H1 (cell line): ENCODE measurements around the gene SYNE4. TPM values are rescaled to one million over a fixed set of nuclear protein-coding genes. Genes with fewer than 3 reads are reported as not detected.

Experiments
- CTCF ChIA-PET: fragments of 300-600 bp; sonication (Branson Sonifier 250); formaldehyde crosslinking; loops from one replicate; lab custom pipeline; 2021; ENCODE audit not compliant: partially characterized antibody; lab: Charles Lee
- POLR2A ChIA-PET: fragments of 300-600 bp; sonication (Branson Sonifier 250); formaldehyde crosslinking; loops from one replicate; lab custom pipeline; 2021; ENCODE audit warnings: inconsistent platforms; ENCODE audit not compliant: partially characterized antibody; lab: Charles Lee
- DNase-seq, 2 experiments: peaks; one replicate each; pipeline versions ENCODE4 v3.0.0 to v3.0.0-alpha.2; 2010 to 2022; ENCODE audit warnings: low spot score in 2 of 2, low read depth in 1 of 2, mixed read lengths in 1 of 2
- FAIRE-seq: peaks from 2 replicates; lab custom pipeline; 2011; peaks lifted over from hg19 to GRCh38; lab: Jason Lieb, UNC
- H2AFZ ChIP-seq: 2 replicates; pipeline ENCODE4 v1.8.1; 2012; ENCODE audit warnings: low read length, inconsistent platforms
- H2AK5ac ChIP-seq: 2 replicates; pipeline ENCODE4 v1.6.1; 2013; ENCODE audit warnings: low read depth, low read length
- H2BK120ac ChIP-seq: replicated peaks from 2 replicates; pipeline ENCODE3; 2013; ENCODE audit warnings: low read depth, low read length, inconsistent platforms
- H2BK12ac ChIP-seq: 2 replicates; pipeline ENCODE4 v1.6.1; 2013; ENCODE audit warnings: low read depth, low read length
- H2BK15ac ChIP-seq: 2 replicates; pipeline ENCODE4 v1.6.1; 2013; ENCODE audit warnings: low read length
- H2BK20ac ChIP-seq: 2 replicates; pipeline ENCODE4 v1.6.1; 2013; ENCODE audit warnings: low read length
- H2BK5ac ChIP-seq: 2 replicates; pipeline ENCODE4 v1.6.1; 2013; ENCODE audit warnings: low read depth, low read length
- H3K14ac ChIP-seq: 2 replicates; pipeline ENCODE4 v1.6.1; 2013; ENCODE audit warnings: inconsistent platforms; ENCODE audit not compliant: insufficient read length
- H3K18ac ChIP-seq: 2 replicates; pipeline ENCODE4 v1.6.1; 2013; ENCODE audit warnings: low read length; ENCODE audit errors: extremely low read depth
- H3K23ac ChIP-seq: 2 replicates; pipeline ENCODE4 v1.6.1; 2013; ENCODE audit warnings: inconsistent platforms; ENCODE audit not compliant: insufficient read length
- H3K23me2 ChIP-seq: 2 replicates; pipeline ENCODE4 v1.6.1; 2013; ENCODE audit warnings: low read depth, low read length
- H3K27ac ChIP-seq: 2 replicates; pipeline ENCODE4 v1.6.1; 2011; ENCODE audit warnings: low read depth, low read length, inconsistent platforms
- H3K27me3 ChIP-seq, 4 experiments: replicated peaks in 1 of 4; 1 replicate in 1 of 4; 2 replicates in 3 of 4; pipeline versions ENCODE4 v1.6.1 to v1.8.1; 2011 to 2013; ENCODE audit warnings: low read length in 3 of 4, mild to moderate bottlenecking in 3 of 4, inconsistent platforms in 2 of 4, mixed read lengths in 2 of 4, moderate library complexity in 1 of 4; ENCODE audit not compliant: control insufficient read depth in 3 of 4, insufficient read depth in 3 of 4; ENCODE audit errors: extremely low read depth in 1 of 4
- H3K36me3 ChIP-seq, 4 experiments: 2 replicates each; pipeline versions ENCODE4 v1.6.1 to v1.8.1; 2011 to 2013; ENCODE audit warnings: mild to moderate bottlenecking in 4 of 4, low read length in 3 of 4, moderate library complexity in 2 of 4, control low read depth in 1 of 4, inconsistent platforms in 1 of 4; ENCODE audit not compliant: insufficient read depth in 4 of 4, control insufficient read depth in 2 of 4
- H3K4ac ChIP-seq: replicated peaks from 2 replicates; pipeline ENCODE3; 2013; ENCODE audit warnings: low read length, low read depth, mixed read lengths, inconsistent platforms; ENCODE audit not compliant: insufficient read length
- H3K4me1 ChIP-seq, 4 experiments: replicated peaks in 1 of 4; 1 replicate in 1 of 4; 2 replicates in 3 of 4; pipeline versions ENCODE4 v1.6.1 to v1.8.1; 2011 to 2013; ENCODE audit warnings: low read length in 3 of 4, inconsistent platforms in 2 of 4, mixed read lengths in 1 of 4; ENCODE audit not compliant: insufficient read depth in 4 of 4, control insufficient read depth in 3 of 4
- H3K4me2 ChIP-seq, 2 experiments: 2 replicates each; pipeline versions ENCODE4 v1.6.1 to v1.8.1; 2011 to 2013; ENCODE audit warnings: low read depth in 2 of 2, low read length in 2 of 2, control low read depth in 1 of 2, inconsistent platforms in 1 of 2, mild to moderate bottlenecking in 1 of 2; ENCODE audit not compliant: insufficient read depth in 1 of 2
- H3K4me3 ChIP-seq, 4 experiments: fragments of 200-600, 300-600 bp in 1 of 4; sonication (generic), shearing (Covaris generic), sonication (Bioruptor Twin) in 1 of 4; 2 replicates each; pipeline versions ENCODE4 v1.5.1 to v1.8.1; 2011 to 2016; ENCODE audit warnings: low read length in 4 of 4, low read depth in 3 of 4, control low read depth in 2 of 4, inconsistent platforms in 2 of 4, mild to moderate bottlenecking in 2 of 4, mixed read lengths in 1 of 4, moderate library complexity in 1 of 4; ENCODE audit not compliant: insufficient read depth in 2 of 4; ENCODE audit errors: extremely low read depth in 1 of 4
- H3K56ac ChIP-seq: replicated peaks from 2 replicates; pipeline ENCODE3; 2013; ENCODE audit warnings: low read depth, mild to moderate bottlenecking, mixed read lengths, low read length, inconsistent platforms; ENCODE audit not compliant: insufficient read length
- H3K79me1 ChIP-seq: 2 replicates; pipeline ENCODE4 v1.6.1; 2013; ENCODE audit warnings: low read depth, low read length, control low read depth
- H3K79me2 ChIP-seq, 2 experiments: 2 replicates each; pipeline versions ENCODE4 v1.6.1 to v1.8.1; 2012 to 2013; ENCODE audit warnings: low read length in 2 of 2, mild to moderate bottlenecking in 2 of 2, inconsistent platforms in 1 of 2; ENCODE audit not compliant: insufficient read depth in 2 of 2, control insufficient read depth in 1 of 2
- H3K9ac ChIP-seq, 4 experiments: replicated peaks in 1 of 4; 1 replicate in 1 of 4; 2 replicates in 3 of 4; pipeline versions ENCODE4 v1.6.1 to v1.8.1; 2011 to 2013; ENCODE audit warnings: low read depth in 3 of 4, low read length in 3 of 4, control low read depth in 2 of 4, mild to moderate bottlenecking in 2 of 4, moderate library complexity in 2 of 4, inconsistent platforms in 1 of 4; ENCODE audit errors: extremely low read depth in 1 of 4
- H3K9me3 ChIP-seq, 2 experiments: 2 replicates each; pipeline versions ENCODE4 v1.6.1 to v1.8.1; 2012 to 2013; ENCODE audit warnings: mild to moderate bottlenecking in 2 of 2, moderate library complexity in 2 of 2, control low read depth in 1 of 2, inconsistent platforms in 1 of 2, low read depth in 1 of 2, low read length in 1 of 2, mixed read lengths in 1 of 2; ENCODE audit not compliant: insufficient read depth in 2 of 2
- H4K20me1 ChIP-seq, 2 experiments: replicated peaks in 1 of 2; 2 replicates each; pipeline versions ENCODE3 to v1.8.1; 2011 to 2013; ENCODE audit warnings: inconsistent platforms in 2 of 2, low read length in 2 of 2, mild to moderate bottlenecking in 1 of 2; ENCODE audit not compliant: insufficient read depth in 2 of 2, control insufficient read depth in 1 of 2
- H4K5ac ChIP-seq: 2 replicates; pipeline ENCODE4 v1.6.1; 2013; ENCODE audit warnings: low read length, low read depth, mixed read lengths, inconsistent platforms; ENCODE audit not compliant: insufficient read length
- H4K8ac ChIP-seq: 2 replicates; pipeline ENCODE4 v1.8.0; 2013; ENCODE audit warnings: mild to moderate bottlenecking, moderate library complexity, low read length, inconsistent platforms; ENCODE audit not compliant: insufficient read depth; ENCODE audit errors: extremely low read depth
- H4K91ac ChIP-seq: replicated peaks from 2 replicates; pipeline ENCODE3; 2013; ENCODE audit warnings: low read length, mixed read lengths, inconsistent platforms; ENCODE audit not compliant: insufficient read length
- ASH2L ChIP-seq: fragments of 200-600, 300-600 bp; sonication (generic); IDR thresholded peaks from one replicate; pipeline ENCODE4 v1.7.1; 2017; ENCODE audit warnings: low read length
- CEBPB ChIP-seq: IDR thresholded peaks from 2 replicates; pipeline ENCODE4 v1.6.1; 2012; ENCODE audit warnings: low read depth, low read length
- FOSL1 ChIP-seq: IDR thresholded peaks from 2 replicates; pipeline ENCODE4 v1.6.1; 2011; ENCODE audit warnings: mild to moderate bottlenecking, low read depth, low read length, moderate library complexity; ENCODE audit not compliant: insufficient read depth
- POLR2A ChIP-seq, 2 experiments: IDR thresholded peaks; 1 replicate in 1 of 2; 2 replicates in 1 of 2; pipeline ENCODE4 v1.6.1; 2011; ENCODE audit warnings: low read depth in 2 of 2, low read length in 2 of 2, mild to moderate bottlenecking in 2 of 2; ENCODE audit errors: control extremely low read depth in 1 of 2
- SIN3A ChIP-seq, 2 experiments: IDR thresholded peaks in 1 of 2; conservative IDR thresholded peaks in 1 of 2; 2 replicates each; pipeline ENCODE4 v1.6.1; 2011 to 2012; ENCODE audit warnings: low read length in 2 of 2, improper control_type of control experiment in 1 of 2, low read depth in 1 of 2, mild to moderate bottlenecking in 1 of 2
- WGBS, 2 experiments: shearing (Covaris generic) in 1 of 2; methylation state at CpG; one replicate each; pipeline versions ENCODE4 v1.1.6 to v1.1.7; 2013 to 2015; ENCODE audit warnings: low lambda C conversion rate in 2 of 2, mixed read lengths in 2 of 2, inconsistent platforms in 1 of 2, low coverage in 1 of 2, missing lambda C conversion rate in 1 of 2; ENCODE audit not compliant: insufficient replicate concordance in 2 of 2, insufficient coverage in 1 of 2, insufficient read length in 1 of 2; ENCODE audit errors: extremely low coverage in 1 of 2, missing lambda C conversion rate in 1 of 2; 5-methylcytosine and 5-hydroxymethylcytosine counted together
- polyA plus RNA-seq, 7 experiments: library from polyadenylated mRNA; depleted of rRNA in 3 of 7; stranded (reverse) in 5 of 7; unstranded in 2 of 7; fragments of >200 nt in 5 of 7; fragments of 200-250 nt in 2 of 7; gene quantifications; 1 replicate in 5 of 7; 2 replicates in 1 of 7; 4 replicates in 1 of 7; pipeline versions ENCODE4 v1.2.1 to v1.2.3, GENCODE V29; 2011 to 2013; ENCODE audit warnings: missing spikeins in 2 of 7, mixed read lengths in 2 of 7
- total RNA-seq: library from RNA; stranded (reverse); fragmentation: NEBNext Ultra II Directional; extraction: Animal tissue kit (Norgen Biotek cat#: 25700); gene quantifications from 2 replicates; pipeline ENCODE4 v1.2.1, GENCODE V29; 2021

SYNE4 gene
- total and polyA plus RNA-seq, 2 of the 8 experiments (the other 6 are each of a cell fraction or from before 2014, with no cell fraction given) = 20.8 to 22.6 TPM

GRCh38 chr19:36028313-36029041 lies 19.9 kb upstream of the SYNE4 start:
- H3K9me3 ChIP-seq = no peaks in the 10 kb centered on the region
- DNase-seq (no peak), FAIRE-seq (no peak)
- no peak overlapping the region for H3K27ac ChIP-seq
- peaks cover 0 to 2% (median 0%) of the 10 kb centered on the region in 4 experiments; a peak in 1 of 7 replicates for H3K27me3 ChIP-seq
- H3K4me1 ChIP-seq = peaks cover 0 to 11% (median 4%) of the 10 kb centered on the region in 4 experiments; a peak in 6 of 7 replicates
- no peak overlapping the region for H3K9ac ChIP-seq
- H4K20me1 ChIP-seq = peaks cover 0 to 9% of the 10 kb centered on the region in 2 experiments
- no peak overlapping the region for H2BK5ac ChIP-seq
- CTCF ChIA-PET = interaction anchor here (1.7 to 1.8 kb wide), 2 partner anchors 22 to 31 kb away, joined by 3 to 8 read pairs; no protein-coding TSS in a partner anchor
- no peak overlapping the region for H3K18ac ChIP-seq
- no peak overlapping the region for H2BK15ac ChIP-seq
- H3K4ac ChIP-seq = no peak overlapping the region
- peaks cover 2% of the 10 kb centered on the region; the same call in 1 of the 2 replicates for H3K23me2 ChIP-seq
- no peaks in the 10 kb centered on the region for H3K79me2 ChIP-seq
- TF ChIP-seq SIN3A (conservative IDR thresholded peaks at IDR 0.05 in 1 of 2, IDR thresholded peaks at IDR 0.05 in 1 of 2; ENCODE audit: low read depth in 1 of 2, low read length in 2 of 2) (no peak), FOSL1 (no peak), POLR2A (IDR thresholded peaks at IDR 0.05; ENCODE audit: control extremely low read depth in 1 of 2, low read depth in 2 of 2, low read length in 2 of 2) (no peak), ASH2L (no peak), CEBPB (no peak)
- H3K23ac ChIP-seq = no peak overlapping the region
- H2BK12ac ChIP-seq = no peak overlapping the region
- H2BK120ac ChIP-seq = no peak overlapping the region
- no peak overlapping the region for H4K5ac ChIP-seq
- H3K56ac ChIP-seq = no peak overlapping the region
- POLR2A ChIA-PET = interaction anchor here (0.6 to 1.6 kb wide), 3 partner anchors 8 to 28 kb away, joined by 3 to 8 read pairs (median 3); partner anchors contain the start of genes THAP8 and WDR62
- H3K14ac ChIP-seq = no peak overlapping the region
- no peak overlapping the region for H2BK20ac ChIP-seq
- H4K8ac ChIP-seq = no peak overlapping the region
- no peak overlapping the region for H2AFZ ChIP-seq
- H3K4me3 ChIP-seq = no peak overlapping the region
- peaks cover 0 to 14% (median 5%) of the 10 kb centered on the region in 4 experiments; a peak in 4 of 8 replicates for H3K36me3 ChIP-seq
- H2AK5ac ChIP-seq = no peak overlapping the region
- 85% methylated on average over 8 of the region's 10 CpGs; no CpG with 5 or more reads in 1 of the 2 experiments for WGBS, 2 experiments
- H3K79me1 ChIP-seq = no peaks in the 10 kb centered on the region
- H3K4me2 ChIP-seq = no peak overlapping the region
- H4K91ac ChIP-seq = no peak overlapping the region
